GM19023 (cell line): ENCODE measurements around the gene C1QTNF5.

ENCODE experiments used
- ATAC-seq: cut with Tn5 transposase; IDR thresholded peaks from one replicate; pipeline ENCODE4 v1.9.1; 2021; ENCODE audit warnings: mild to moderate bottlenecking, moderate library complexity; ENCODE audit not compliant: unreplicated experiment

Gene C1QTNF5

GRCh38 chr11:119318240-119319135 lies 22.2 kb downstream of the C1QTNF5 start:
- no peak for ATAC-seq

- ATAC-seq: no peak
These were observed 23.0 kb downstream of the C1QTNF5 start for GRCh38 chr11:119317592-119318239.

- ATAC-seq: no peak
These were observed 23.7 kb downstream of the C1QTNF5 start, which contains the start of gene MCAM for GRCh38 chr11:119316729-119317591. TSS of gene MCAM (minus strand) at chr11:119317130. CDS start at chr11:119317101, 29 bp downstream.

DNA sequence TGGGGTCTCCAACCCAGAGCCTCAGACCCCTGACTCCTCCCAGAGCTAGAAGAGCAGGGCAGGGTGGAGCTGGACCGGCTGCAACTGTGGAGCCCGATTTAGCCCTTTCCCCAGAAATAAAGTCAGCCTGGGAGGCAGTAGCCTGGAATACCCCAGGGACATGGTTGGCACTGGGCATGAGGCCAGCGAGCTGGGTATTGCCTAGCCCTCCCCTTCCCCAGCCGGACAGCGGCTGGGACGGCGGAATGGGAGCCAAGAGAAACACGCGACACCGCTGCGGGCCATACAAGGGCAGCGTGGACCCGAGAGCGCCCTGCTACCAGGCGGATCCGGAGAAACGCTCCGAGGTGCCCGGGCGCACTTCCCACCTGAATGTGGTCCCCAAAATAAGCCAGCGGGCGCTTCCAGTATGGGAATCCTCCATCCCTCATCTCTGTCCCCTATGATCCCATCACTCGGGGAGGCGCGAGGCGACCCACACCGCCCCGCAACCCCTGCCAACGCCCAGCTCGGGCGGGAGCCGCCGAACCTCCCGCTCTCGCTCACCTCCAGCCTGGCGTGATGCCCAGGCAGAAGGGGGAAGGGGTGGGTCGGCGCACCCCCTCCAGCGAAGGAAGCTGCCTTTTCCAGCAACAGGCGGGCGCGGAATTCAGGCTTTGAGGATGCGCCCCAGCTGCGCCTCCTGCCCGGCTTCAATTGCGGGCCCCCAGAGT lies 24.5 kb downstream of the C1QTNF5 start:
- no peak for ATAC-seq

DNA sequence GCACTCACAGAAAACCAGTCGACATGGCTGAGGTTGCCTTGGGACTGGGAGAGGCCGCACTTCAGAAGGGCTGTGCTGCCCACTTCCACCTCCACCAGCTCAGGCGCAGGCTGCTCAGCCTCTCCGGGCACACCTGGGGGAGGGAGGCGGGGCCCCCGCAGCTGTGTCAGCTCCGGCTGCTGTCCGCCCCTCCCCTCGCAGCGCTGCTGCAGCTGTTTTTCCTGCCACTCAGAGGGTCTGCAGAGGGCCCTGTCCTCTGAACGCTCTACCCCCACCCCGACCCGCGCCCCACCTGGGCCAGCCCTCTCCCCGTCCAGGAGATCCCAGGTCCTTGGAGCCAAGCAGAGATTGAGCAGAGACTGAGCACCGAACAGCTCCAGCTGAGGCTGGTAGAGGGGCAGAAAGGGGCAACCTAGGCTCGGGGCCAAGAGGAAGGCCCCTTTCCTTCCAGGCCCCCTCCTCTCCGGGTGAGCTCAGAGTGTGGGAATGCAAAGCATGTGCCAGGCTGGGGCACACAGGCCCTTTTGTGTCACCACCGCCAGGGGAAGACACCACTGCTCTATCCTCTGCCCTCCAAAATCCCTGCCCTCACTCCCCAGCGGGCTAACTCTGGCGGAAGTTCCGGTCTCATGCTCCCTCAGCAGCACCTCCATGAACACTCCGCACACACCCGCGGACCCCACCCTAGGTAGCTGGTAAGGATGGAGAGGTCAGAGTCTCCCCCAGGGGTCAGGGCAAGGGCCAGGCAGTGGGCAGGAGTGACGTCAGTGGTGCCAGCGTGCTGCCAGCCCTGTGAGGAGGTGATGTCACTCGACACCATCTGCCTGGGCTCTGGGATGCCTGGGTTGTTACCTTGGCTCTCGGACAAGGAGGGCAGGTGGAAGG lies 25.3 kb downstream of the C1QTNF5 start:
- no peak for ATAC-seq

DNA sequence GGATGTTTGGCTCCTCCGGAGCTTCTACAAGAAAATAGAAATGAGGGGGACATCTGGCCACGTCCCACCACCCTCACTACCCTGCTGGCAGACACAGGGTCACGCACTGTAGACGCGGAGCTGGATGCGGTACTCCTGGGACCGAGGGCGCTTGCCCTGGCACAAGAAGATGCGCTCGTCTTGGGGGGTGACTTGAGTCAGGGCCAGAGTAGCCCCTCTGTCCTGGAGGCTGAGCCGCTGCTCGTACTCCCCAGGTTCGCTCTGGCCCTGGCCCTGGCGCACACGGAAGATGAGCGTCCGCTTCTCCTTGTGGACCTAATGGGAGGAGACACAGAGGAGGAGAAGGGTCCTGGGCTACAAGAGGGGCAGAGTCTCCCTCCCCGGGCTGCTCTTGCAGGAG lies 26.0 kb downstream of the C1QTNF5 start:
- no peak for ATAC-seq

DNA sequence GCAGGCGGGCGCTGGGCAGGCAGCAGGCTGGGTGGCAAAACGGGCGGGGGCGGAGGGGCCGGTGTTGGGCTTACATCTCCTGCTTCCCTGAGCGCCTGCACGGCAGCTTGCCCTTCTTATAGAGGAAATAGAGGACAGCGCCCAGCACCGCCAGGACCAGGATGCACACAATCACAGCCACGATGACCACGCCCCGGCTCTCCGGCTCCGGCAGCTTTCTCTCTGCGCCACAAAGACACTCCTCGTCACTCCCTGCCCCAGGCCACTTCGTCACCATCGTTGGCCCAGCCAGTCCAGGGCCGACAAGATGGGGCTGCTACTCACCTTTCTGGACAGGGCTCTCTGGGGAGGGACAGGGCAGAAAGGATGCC lies 30.0 kb downstream of the C1QTNF5 start:
- no peak for ATAC-seq

GRCh38 chr11:119309953-119310681 lies 30.6 kb downstream of the C1QTNF5 start:
- ATAC-seq: no peak

DNA sequence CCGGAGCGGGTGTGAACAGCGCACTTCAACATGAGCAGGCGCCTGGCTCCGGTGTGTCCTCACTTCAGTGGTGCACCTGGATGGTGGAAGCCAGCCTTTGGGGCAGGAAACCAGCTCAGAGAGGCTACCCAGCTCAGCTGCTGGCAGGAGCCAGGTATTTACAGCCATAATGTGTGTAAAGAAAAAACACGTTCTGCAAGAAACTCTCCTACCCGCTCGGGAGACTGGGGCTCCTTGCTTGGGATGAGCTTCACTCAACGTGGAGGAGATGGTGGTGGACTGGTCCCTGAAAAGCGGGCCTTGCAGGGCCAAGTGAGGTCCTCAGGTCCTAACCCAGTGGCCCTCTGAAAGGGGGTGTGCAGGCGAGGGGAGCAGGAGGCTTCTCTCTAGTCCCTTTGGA lies 31.3 kb downstream of the C1QTNF5 start:
- no peak for ATAC-seq

GRCh38 chr11:119307974-119308373 lies 32.7 kb downstream of the C1QTNF5 start:
- ATAC-seq: no peak

GRCh38 chr11:119307219-119307618 lies 33.5 kb downstream of the C1QTNF5 start:
- no peak for ATAC-seq

DNA sequence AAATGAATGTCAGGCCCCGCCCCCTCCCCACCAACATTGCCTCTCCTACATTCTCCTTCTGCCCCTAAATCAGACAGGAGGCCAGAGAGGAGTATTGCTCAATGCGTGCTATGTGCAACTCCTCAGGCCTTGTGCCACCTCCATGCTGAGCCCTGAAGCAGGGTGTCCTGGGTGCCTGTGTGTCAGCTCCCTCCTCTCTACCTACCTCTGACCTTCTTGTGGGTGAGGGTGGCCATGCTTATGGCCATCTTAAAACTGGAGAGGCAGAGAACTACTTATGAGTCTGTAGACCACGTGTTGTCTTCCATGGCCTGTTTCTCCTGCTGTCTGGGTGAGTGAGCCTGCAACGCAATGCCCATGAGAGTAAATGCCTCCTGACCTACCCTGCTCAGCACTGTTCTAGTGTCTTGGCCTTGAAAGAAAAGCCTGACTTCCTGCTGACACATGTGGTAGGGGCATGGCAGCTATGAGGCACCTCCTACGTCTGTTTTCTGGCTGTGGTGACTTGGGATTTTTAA lies 34.3 kb downstream of the C1QTNF5 start:
- ATAC-seq: no peak

DNA sequence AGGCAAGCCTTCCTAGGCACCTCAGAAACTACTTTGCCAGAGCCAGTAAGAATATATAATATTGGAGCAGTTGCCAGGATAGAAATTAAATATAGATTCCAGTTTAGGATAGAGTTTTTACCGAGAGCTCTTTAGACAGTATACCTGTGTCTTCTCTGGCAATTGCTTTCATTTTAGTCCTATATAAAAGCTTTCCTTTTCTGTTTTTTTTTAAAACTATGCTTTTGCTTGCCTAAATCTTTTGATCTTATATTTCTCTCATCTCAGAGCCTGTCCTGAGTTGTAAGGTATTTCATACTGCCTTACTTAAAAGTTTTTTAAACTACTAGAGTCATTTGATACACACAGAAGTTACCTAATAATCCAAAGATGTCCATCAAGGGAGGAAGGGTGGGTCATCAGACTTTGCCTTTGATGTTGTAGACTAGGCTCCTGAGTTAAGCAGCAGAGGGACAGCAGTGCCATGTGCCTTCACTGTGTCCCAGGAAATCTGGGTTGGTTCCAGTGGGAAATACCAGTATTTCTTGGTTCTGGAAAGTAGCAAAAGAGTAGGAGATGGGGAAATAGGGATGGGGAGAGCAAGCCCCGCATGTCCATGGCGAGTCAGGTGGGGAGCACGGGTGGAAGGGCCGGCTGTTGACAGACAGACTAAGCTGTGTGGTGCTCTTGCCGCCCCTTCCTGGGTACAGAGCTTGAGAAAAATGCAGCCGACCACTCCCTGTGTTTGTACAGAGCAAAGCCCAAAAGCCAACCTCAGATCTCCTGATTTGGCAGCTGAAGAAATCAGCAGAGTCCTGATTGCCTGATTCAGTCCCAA lies 34.9 kb downstream of the C1QTNF5 start:
- ATAC-seq: no peak

GRCh38 chr11:119303227-119303718 lies 37.4 kb downstream of the C1QTNF5 start:
- ATAC-seq: no peak

- ATAC-seq: no peak
These were observed 40.3 kb downstream of the C1QTNF5 start for GRCh38 chr11:119300198-119300964.

DNA sequence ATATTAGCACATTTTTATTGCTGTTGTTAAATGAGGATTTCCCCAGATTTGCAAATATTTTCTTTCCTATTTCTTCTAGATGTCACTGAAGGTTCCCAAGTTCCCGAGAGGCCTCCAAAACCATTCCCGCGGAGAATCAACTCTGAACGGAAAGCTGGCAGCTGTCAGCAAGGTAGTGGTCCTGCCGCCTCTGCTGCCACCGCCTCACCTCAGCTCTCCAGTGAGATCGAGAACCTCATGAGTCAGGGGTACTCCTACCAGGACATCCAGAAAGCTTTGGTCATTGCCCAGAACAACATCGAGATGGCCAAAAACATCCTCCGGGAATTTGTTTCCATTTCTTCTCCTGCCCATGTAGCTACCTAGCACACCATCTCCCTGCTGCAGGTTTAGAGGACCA lies 41.3 kb downstream of the C1QTNF5 start:
- ATAC-seq: no peak

GRCh38 chr11:119298726-119299125 lies 42.0 kb downstream of the C1QTNF5 start:
- ATAC-seq: no peak
